HEK293 (cell line): ENCODE results near the gene NRP2.

ENCODE experiments used
- CTCF ChIA-PET: fragments of 350-600 bp; formaldehyde crosslinking; extraction: SDS; loops from one replicate; lab custom pipeline; 2021; ENCODE audit warnings: antibody characterized with exemption; lab: Yijun Ruan, JAX
- POLR2A ChIA-PET: fragments of 300-600 bp; formaldehyde crosslinking; extraction: SDS; loops from one replicate; lab custom pipeline; 2020; ENCODE audit warnings: antibody characterized with exemption, inconsistent platforms; lab: Yijun Ruan, JAX
- H3K27ac ChIP-seq: fragments of 200-500 bp; sonication (Bioruptor generic); 2 replicates; pipeline ENCODE4 v1.5.1; 2014; ENCODE audit warnings: low read depth, low read length, control low read depth, inconsistent platforms; ENCODE audit errors: extremely low read depth
- H3K36me3 ChIP-seq, 2 experiments: fragments of 200-500 bp in 1 of 2; sonication (Bioruptor generic) in 1 of 2; 1 replicate in 1 of 2; 2 replicates in 1 of 2; pipeline ENCODE4 v1.5.1; 2014 to 2017; ENCODE audit warnings: inconsistent platforms in 2 of 2, low read length in 2 of 2; ENCODE audit not compliant: control insufficient read depth in 2 of 2, insufficient read depth in 1 of 2
- H3K4me1 ChIP-seq: fragments of 200-500 bp; sonication (Bioruptor generic); 2 replicates; pipeline ENCODE4 v1.5.1; 2014; ENCODE audit warnings: mild to moderate bottlenecking, low read length, inconsistent platforms; ENCODE audit not compliant: control insufficient read depth, insufficient read depth
- H3K4me3 ChIP-seq: 2 replicates; pipeline ENCODE4 v1.5.1; 2011; ENCODE audit warnings: low read depth, mild to moderate bottlenecking, control low read depth, low read length, moderate library complexity
- H3K9me3 ChIP-seq: fragments of 200-500 bp; sonication (Bioruptor generic); 2 replicates; pipeline ENCODE4 v1.5.1; 2014; ENCODE audit warnings: low read depth, low read length, inconsistent platforms; ENCODE audit not compliant: control insufficient read depth, insufficient read depth
- GLI4 ChIP-seq: fragments of 450-650 bp; formaldehyde crosslinking; IDR thresholded peaks from 2 replicates; pipeline ENCODE4 v1.5.1; 2016; ENCODE audit warnings: missing biosample characterization, missing genetic modification characterization
- KLF10 ChIP-seq: fragments of 450-650 bp; IDR thresholded peaks from 2 replicates; pipeline ENCODE4 v1.5.1; 2018; ENCODE audit warnings: missing biosample characterization, mild to moderate bottlenecking, missing genetic modification characterization
- SCRT1 ChIP-seq: fragments of 450-650 bp; formaldehyde crosslinking; IDR thresholded peaks from 2 replicates; pipeline ENCODE4 v1.5.1; 2016; ENCODE audit warnings: missing biosample characterization, missing genetic modification characterization, borderline replicate concordance
- YY2 ChIP-seq: fragments of 450-650 bp; formaldehyde crosslinking; IDR thresholded peaks from 2 replicates; pipeline ENCODE4 v1.5.1; 2016; ENCODE audit warnings: missing biosample characterization, missing genetic modification characterization
- ZBTB21 ChIP-seq: fragments of 450-650 bp; formaldehyde crosslinking; IDR thresholded peaks from 2 replicates; pipeline ENCODE4 v1.5.1; 2017; ENCODE audit warnings: missing biosample characterization, missing genetic modification characterization
- ZBTB26 ChIP-seq: fragments of 450-650 bp; formaldehyde crosslinking; optimal IDR thresholded peaks from 2 replicates; pipeline ENCODE3; 2016; ENCODE audit warnings: missing biosample characterization, mild to moderate bottlenecking, missing genetic modification characterization
- ZNF146 ChIP-seq: fragments of 450-650 bp; formaldehyde crosslinking; IDR thresholded peaks from 2 replicates; pipeline ENCODE4 v1.5.1; 2016; ENCODE audit warnings: missing biosample characterization, missing genetic modification characterization
- ZNF18 ChIP-seq: fragments of 450-650 bp; formaldehyde crosslinking; IDR thresholded peaks from 2 replicates; pipeline ENCODE4 v1.5.1; 2016; ENCODE audit warnings: missing biosample characterization, missing genetic modification characterization
- ZNF202 ChIP-seq: fragments of 450-650 bp; formaldehyde crosslinking; IDR thresholded peaks from 2 replicates; pipeline ENCODE4 v1.5.1; 2016; ENCODE audit warnings: missing biosample characterization, missing genetic modification characterization, borderline replicate concordance
- ZNF23 ChIP-seq: fragments of 450-650 bp; formaldehyde crosslinking; IDR thresholded peaks from 2 replicates; pipeline ENCODE4 v1.5.1; 2016; ENCODE audit warnings: missing biosample characterization, missing genetic modification characterization, borderline replicate concordance
- ZNF239 ChIP-seq: fragments of 450-650 bp; formaldehyde crosslinking; IDR thresholded peaks from 2 replicates; pipeline ENCODE4 v1.5.1; 2016; ENCODE audit warnings: missing biosample characterization, missing genetic modification characterization
- ZNF280C ChIP-seq: fragments of 450-650 bp; formaldehyde crosslinking; IDR thresholded peaks from 2 replicates; pipeline ENCODE4 v1.5.1; 2016; ENCODE audit warnings: missing biosample characterization, missing genetic modification characterization
- ZNF292 ChIP-seq: fragments of 450-650 bp; formaldehyde crosslinking; IDR thresholded peaks from 2 replicates; pipeline ENCODE4 v1.5.1; 2016; ENCODE audit warnings: low read depth, missing biosample characterization, missing genetic modification characterization, borderline replicate concordance
- ZNF362 ChIP-seq: fragments of 450-650 bp; formaldehyde crosslinking; IDR thresholded peaks from 2 replicates; pipeline ENCODE4 v1.5.1; 2016; ENCODE audit warnings: missing biosample characterization, missing genetic modification characterization
- ZNF404 ChIP-seq: fragments of 450-650 bp; formaldehyde crosslinking; IDR thresholded peaks from 2 replicates; pipeline ENCODE4 v1.5.1; 2017; ENCODE audit warnings: missing biosample characterization, missing genetic modification characterization
- ZNF473 ChIP-seq: fragments of 450-650 bp; formaldehyde crosslinking; IDR thresholded peaks from 2 replicates; pipeline ENCODE4 v1.5.1; 2017; ENCODE audit warnings: missing biosample characterization, missing genetic modification characterization
- ZNF610 ChIP-seq: fragments of 450-650 bp; formaldehyde crosslinking; IDR thresholded peaks from 2 replicates; pipeline ENCODE4 v1.5.1; 2016; ENCODE audit warnings: missing biosample characterization, missing genetic modification characterization, borderline replicate concordance
- ZNF670 ChIP-seq: fragments of 450-650 bp; formaldehyde crosslinking; IDR thresholded peaks from 2 replicates; pipeline ENCODE4 v1.5.1; 2016; ENCODE audit warnings: missing biosample characterization, missing genetic modification characterization, low read depth
- ZSCAN5A ChIP-seq: fragments of 450-650 bp; formaldehyde crosslinking; IDR thresholded peaks from 2 replicates; pipeline ENCODE4 v1.5.1; 2016; ENCODE audit warnings: missing biosample characterization, missing genetic modification characterization

NRP2 gene

GRCh38 chr2:205778356-205778755 lies 96.1 kb downstream of the NRP2 start:
- no peak overlapping the region for H3K4me3 ChIP-seq
- no peaks in the 10 kb centered on the region for H3K36me3 ChIP-seq
- H3K27ac ChIP-seq, result no peak overlapping the region
- ChIA-PET POLR2A (no interaction called here), CTCF (interaction anchor here (0.7 to 1.7 kb wide), 3 partner anchors 10 to 234 kb away, joined by 3 to 5 read pairs (median 4); no protein-coding TSS in a partner anchor)
- no peak for TF ChIP-seq ZNF292
- no peak for TF ChIP-seq ZNF239 (tag by site-specific recombination)
- TF ChIP-seq KLF10 (tag by site-specific recombination), result no peak
- no peak for TF ChIP-seq ZNF610 (tag by site-specific recombination)
- no peak for TF ChIP-seq SCRT1
- TF ChIP-seq ZNF146, result no peak
- TF ChIP-seq ZNF473 (tag by site-specific recombination), result no peak
- no peak for TF ChIP-seq ZNF23 (tag by site-specific recombination)
- TF ChIP-seq ZBTB21 (tag by site-specific recombination), result no peak
- TF ChIP-seq ZBTB26 (tag by site-specific recombination), result no peak
- no peak for TF ChIP-seq YY2 (tag by site-specific recombination)
- no peaks in the 10 kb centered on the region for H3K4me1 ChIP-seq
- H3K9me3 ChIP-seq, result no peaks in the 10 kb centered on the region

GRCh38 chr2:205780645-205781044 lies 98.3 kb downstream of the NRP2 start:
- POLR2A ChIA-PET, result no interaction called here
- Histone ChIP-seq H3K9me3 (no peaks in the 10 kb centered on the region), H3K4me1 (no peaks in the 10 kb centered on the region), H3K4me3 (no peak overlapping the region), H3K36me3 (no peaks in the 10 kb centered on the region), H3K27ac (no peak overlapping the region)
- TF ChIP-seq ZNF202 (tag by site-specific recombination) (no peak), ZNF18 (no peak), ZNF670 (tag by site-specific recombination) (no peak)
- CTCF ChIA-PET, result interaction anchor here (1.0 kb wide), 1 partner anchor 168 kb away, joined by 3 read pairs; no protein-coding TSS in a partner anchor

GRCh38 chr2:205781244-205781931 lies 99.1 kb downstream of the NRP2 start:
- Histone ChIP-seq H3K36me3 (no peaks in the 10 kb centered on the region), H3K27ac (no peak overlapping the region), H3K9me3 (no peaks in the 10 kb centered on the region), H3K4me3 (no peak overlapping the region), H3K4me1 (no peaks in the 10 kb centered on the region)
- POLR2A ChIA-PET, result no interaction called here
- CTCF ChIA-PET, result interaction anchor here (1.0 kb wide), 1 partner anchor 167 kb away, joined by 3 read pairs; no protein-coding TSS in a partner anchor
- TF ChIP-seq ZNF292 (no peak), ZNF404 (tag by site-specific recombination) (no peak), ZNF18 (no peak), GLI4 (tag by site-specific recombination) (no peak), ZSCAN5A (tag by site-specific recombination) (no peak), ZNF280C (tag by site-specific recombination) (no peak), ZNF239 (tag by site-specific recombination) (no peak), ZNF362 (no peak)
